Renal cortex interstitium (tissue), 11 donors: Measurements from ENCODE around the gene ZBTB48. TPM values are rescaled to one million over a fixed set of nuclear protein-coding genes. Genes with fewer than 3 reads are reported as not detected.
"Not testable (repeated sequence)": the region's sequence is repeated elsewhere in the genome, so short reads cannot be mapped to it uniquely, and the experiment has no call there.

ENCODE experiments used
- DNase-seq, 11 donors: peaks; one replicate each; pipeline ENCODE4 v3.0.0-alpha.2; 2013; ENCODE audit warnings: low read depth in 9 of 11, low spot score in 4 of 11; ENCODE audit errors: extremely low read depth in 1 of 11
- polyA plus RNA-seq, 3 donors: library from polyadenylated mRNA; unstranded; fragments of 120-200 nt; gene quantifications; one replicate each; pipeline ENCODE4 v1.2.1, GENCODE V29; 2013; ENCODE audit not compliant: insufficient read length in 3 of 3

The ZBTB48 gene
- polyA plus RNA-seq, 3 donors, result 26.0 to 40.0 (median 34.0) TPM

DNA sequence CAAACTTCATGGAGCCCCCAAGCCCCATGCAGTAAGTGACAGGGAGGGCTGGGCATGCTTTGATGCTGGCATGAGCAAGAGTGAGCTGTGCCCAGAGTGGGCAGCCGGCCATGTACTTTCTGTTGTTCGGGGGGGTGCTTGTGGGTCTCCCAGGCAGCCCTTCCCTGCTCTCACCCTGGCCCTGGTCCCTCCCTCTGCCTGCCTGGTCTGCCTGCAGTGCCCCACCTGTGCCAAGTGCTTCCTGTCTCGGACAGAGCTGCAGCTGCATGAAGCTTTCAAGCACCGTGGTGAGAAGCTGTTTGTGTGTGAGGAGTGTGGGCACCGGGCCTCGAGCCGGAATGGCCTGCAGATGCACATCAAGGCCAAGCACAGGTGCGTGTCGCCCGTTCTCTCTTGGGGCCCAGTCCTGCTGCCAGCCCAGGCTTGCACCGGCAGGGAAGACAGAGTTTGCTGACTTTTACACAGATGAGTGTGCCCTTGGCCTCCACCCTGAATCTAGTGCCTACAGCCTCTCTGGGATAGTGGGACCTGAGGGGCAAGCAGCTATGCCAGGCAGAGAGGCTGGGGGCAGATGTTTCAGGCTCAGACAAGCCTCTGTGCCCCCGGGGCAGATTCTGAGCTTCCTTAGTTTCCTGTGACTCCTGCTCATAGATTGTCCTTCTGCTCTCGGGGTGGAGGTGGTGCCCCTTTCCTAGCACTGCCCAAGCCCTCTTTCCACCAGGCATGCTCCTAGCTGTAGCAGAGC, 7.6 kb downstream of the ZBTB48 start:
- no peak for DNase-seq

DNA sequence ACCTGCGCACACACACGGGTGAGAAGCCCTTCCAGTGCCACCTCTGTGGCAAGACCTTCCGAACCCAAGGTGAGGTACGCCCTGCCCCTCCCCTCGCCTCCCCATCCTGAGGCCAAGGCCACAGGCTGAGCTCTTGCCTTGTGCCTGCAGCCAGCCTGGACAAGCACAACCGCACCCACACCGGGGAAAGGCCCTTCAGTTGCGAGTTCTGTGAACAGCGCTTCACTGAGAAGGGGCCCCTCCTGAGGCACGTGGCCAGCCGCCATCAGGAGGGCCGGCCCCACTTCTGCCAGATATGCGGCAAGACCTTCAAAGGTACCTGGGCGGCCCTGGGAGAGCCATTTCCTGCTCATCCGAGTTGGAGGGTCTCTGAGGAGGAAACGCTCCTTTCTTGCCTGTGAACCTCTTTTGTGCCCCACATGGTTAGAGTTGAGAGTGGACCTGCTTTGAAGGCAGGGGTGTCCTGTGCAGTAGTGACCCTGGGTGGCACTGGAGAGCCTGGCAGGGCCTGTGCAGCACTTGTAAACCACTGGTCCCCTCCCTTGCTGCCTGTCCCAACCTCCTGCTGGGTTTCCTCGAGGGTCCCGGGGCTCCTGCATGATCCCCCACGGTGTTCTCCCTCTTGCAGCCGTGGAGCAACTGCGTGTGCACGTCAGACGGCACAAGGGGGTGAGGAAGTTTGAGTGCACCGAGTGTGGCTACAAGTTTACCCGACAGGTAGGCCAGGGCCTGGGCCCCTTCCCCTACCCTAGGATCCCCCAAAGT, 8.5 kb downstream of the ZBTB48 start:
- DNase-seq, result no peak

DNA sequence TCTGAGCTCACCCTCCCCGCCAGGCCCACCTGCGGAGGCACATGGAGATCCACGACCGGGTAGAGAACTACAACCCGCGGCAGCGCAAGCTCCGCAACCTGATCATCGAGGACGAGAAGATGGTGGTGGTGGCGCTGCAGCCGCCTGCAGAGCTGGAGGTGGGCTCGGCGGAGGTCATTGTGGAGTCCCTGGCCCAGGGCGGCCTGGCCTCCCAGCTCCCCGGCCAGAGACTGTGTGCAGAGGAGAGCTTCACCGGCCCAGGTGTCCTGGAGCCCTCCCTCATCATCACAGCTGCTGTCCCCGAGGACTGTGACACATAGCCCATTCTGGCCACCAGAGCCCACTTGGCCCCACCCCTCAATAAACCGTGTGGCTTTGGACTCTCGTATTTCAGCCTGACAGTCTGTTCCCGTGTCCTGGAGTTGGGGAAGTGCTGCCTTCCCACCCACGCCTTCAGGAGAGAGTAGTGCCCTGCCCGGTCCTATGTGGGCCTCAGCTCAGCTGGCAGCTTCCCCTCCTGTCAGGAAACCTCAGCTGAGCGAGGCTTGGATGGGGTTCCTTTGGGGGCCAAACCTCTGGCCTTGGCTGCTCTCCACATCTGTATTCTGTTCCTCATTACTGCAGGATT, 9.2 kb downstream of the ZBTB48 start:
- no peak for DNase-seq

DNA sequence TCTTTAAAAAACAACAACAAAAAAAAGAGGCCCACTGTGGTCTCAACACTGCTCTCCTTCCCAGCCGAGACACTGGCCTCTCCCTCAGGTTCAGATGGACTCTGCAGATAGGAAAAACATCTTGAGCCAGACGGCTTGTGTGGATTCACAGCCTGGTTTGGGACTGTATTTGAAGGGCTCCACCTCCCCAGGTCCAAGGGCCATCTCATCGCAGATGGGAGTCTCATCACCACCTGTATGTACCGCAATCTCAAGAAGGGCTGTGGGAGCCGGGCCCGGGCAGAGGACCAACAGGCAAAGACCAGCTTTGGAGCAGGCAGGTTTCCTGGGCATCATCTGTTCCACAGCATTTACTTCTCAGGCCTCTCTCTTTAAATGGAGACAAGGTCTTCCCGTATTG, 10.3 kb downstream of the ZBTB48 start:
- no peak for DNase-seq

DNA sequence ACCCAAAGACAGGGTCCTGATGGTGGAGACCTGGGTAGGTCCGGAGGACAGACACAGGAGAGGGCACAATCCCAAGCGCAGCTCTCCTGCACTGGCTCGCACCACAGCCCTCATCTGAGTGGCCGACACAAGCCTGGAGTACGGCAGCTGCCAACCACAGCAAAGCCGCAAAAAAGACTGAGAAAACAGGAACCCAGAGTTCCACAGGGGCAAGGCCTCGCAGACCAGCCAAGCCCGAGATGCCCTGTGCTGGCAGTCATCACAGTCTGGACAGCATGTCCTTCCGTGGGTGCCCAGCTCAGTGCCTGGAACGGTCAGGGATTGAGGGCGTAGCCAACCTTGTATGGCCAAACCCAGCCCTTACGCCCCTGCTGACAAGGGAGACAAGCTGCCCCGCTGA, 11.4 kb downstream of the ZBTB48 start:
- no peak for DNase-seq

DNA sequence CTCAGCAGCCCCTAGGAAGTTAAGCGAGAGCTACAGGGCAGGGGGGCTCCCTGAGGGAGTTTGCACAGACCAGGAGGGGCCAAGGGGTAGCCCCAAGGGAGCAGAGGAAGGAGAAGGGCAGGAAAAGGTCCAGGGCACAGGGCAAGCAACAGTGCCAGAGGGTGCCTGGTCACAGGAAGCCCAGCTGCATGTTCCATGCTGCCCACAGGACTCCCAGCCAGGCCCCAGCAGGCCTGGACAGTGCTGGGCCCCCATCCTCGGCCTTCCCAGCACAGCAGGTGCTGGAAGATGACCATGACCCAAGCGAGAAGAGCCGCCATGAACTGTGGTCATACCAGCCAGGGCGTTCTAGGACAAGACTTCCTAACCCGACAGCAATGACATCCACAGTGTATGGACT, 11.8 kb downstream of the ZBTB48 start:
- no peak for DNase-seq

DNA sequence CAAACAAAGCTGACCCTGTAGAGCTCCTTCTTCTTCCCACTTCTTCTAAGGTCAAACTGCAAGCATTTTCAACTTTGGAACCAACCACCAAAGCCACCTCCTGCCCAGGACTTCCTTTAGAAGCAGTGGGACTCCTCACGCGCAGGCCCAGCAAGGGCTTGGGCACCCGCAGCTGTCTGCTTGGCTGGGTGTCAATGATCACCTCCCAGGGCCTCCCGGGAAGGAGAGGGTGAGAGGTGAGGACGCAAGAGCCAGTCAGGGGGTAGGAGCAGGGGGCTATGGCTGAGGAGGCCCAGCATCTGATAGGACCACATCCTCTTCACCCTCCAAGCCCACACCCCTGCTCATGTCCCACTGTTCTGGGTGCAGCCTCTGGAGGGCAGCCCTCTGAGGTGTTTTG, 12.6 kb downstream of the ZBTB48 start:
- no peak for DNase-seq

DNA sequence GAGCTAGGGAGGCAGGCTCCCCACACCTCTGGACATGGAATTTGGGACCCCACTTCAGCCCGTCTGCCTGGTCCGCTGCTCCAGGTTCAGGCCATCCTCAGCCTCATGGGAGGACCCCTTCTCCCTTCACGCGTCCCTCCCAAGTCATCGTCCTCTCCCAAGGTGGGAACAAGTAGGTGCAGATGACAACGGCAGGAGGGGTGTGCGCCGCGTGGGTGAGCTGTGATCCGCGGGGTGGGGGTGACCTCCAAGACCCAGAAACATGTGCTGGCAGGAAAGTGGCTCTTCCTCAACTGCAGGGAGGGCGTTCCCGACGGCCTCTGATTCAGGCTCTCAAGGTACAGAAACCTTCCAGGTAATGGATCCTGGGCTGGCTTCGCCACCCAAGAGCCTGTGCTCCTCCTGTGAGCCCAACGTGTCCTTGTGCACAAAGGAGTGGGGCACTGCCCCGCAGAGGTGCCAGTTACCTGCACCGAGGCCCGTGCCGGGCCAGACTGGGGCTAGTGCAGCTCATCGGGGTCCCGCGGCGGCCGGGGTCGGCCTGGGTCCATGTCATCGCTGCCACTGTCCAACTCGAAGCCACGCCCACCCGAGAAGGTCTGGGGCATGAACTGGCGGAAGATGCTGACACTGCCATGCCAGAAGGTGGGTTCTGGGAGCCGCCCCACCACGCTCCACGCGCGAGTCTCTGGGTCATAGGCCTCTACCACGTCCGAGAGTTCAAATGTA, 13.2 kb downstream of the ZBTB48 start:
- DNase-seq, result no peak

DNA sequence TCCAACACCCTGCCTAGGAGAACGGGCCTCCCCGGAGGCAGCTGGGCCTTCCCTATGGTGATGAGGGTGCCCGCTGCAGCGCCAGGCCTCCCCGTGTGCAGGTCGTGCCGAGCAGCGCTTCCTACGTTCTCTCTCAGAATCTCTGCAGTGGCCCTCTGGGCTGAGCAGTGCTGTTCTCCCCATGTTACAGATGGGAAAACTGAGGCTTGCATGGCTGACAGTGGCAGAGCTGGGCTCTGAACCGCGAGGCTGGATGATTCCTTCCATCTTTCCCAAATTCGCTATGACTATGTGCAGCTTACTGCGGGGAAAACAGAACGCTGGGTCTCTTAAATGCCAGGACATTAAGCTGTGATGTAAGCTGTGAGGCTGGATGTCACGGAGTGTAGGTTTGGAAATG, 14.0 kb downstream of the ZBTB48 start:
- no peak for DNase-seq

DNA sequence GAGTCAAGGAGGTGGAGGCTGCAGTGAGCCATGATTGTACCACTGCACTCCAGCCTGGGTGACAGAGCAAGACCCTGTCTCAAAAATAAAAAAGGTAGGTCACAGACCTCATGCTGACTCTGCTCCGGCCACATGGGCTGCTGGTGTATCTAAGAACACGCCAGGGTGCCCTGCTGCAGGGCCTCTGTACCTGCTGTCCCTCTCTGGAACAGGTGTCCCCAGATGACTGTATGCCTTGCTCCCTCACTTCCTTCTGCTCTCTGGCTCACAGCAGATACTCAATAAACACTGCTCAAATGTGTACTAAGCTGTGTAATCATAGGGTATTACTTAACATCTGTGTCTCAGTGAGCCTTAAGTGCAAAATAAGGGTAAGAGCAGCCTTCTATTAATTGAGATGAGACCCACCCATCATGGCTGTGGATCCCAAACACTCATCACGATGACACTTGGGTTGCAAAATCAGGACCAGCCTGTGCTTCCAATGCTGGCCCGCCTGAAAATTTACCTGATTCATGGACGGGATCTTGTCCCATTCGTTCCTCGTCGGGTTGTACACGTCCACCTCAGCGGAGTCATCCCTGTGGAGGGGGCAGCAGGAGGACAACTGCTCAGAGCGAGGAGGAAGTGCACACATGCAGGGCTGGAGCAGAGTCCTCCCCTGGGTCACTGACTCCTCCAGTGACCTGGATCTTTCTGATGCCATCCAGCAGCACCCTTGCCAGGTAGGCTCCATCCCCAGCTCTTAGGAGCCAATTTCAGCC, 15.4 kb downstream of the ZBTB48 start:
- DNase-seq, result no peak

DNA sequence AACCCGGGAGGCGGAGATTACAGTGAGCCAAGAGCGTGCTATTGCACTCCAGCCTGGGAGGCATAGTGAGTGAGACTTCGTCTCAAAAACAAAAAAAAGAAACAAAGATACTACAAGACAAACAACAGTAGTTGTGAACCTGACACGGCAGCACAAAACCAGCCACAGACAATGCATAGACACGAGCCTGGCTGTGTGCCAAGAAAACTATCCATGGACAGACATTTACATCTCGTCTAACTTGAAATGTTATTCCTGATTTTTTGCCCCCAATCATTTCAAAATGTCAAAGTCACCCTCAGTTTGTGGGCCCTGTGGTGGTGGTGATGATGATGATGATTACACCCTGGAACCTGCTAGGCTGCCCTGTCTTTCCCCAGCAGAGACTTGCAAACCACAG, 16.6 kb downstream of the ZBTB48 start:
- DNase-seq, result no peak

DNA sequence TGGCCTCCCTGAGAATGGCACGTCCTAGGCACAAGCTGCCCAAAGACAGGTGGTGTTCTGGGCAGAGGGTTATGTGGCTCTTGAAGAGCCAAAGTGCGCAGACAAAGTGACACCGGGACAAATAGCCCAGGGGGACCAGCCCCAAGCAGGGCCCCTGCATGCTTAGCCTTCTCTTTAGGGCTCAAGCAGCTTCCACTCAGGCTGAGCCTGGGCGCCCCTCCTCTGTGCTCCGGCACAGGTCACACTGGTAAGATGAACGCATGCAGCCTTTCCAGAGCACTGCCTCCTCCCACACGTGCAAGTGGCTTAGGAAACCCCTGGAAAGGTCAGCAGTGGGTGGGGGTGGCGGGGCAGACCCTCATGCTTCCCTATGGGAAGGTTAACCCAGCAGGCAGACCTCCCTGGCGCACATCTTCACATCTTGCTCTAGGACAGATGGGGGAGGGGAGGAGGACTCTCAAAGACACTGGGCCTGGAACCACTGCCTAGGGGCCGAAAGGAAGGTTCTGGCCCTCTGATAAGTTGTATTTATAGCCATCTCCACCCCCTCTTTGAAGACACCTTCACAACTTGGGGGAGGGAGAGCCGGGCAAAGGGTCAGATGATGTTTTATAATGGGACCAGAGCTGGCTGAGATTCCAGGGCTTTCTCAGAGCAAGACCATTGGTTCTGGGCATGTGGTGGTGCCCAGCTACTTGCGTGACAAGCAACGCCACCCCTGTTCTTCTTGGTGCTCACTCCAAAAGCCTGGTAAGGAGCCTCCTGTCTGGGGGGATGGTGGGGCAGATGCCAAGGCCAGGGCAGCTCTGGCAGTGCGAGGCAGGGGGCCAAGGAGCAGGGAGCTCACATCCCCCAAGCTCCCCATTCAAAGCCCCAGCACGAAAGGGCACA, 17.3 kb downstream of the ZBTB48 start:
- no peak for DNase-seq

DNA sequence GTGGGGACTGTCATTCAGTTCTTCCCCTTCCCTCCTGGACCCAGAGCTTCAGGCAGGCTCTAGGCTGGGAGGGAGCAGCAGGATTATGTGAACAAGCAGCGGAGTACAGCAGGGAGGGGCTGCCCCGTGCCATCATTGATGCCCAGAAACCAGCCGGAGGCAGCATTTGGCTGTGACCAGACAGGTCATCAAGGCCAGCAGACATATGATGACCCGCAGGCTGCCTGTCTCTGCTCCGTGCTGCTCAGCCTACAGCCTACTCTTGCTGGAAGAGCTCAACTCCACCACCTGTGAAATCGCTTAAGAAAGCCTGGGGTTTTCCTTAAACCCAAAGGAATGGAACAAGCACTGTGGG, 18.0 kb downstream of the ZBTB48 start:
- no peak for DNase-seq

DNA sequence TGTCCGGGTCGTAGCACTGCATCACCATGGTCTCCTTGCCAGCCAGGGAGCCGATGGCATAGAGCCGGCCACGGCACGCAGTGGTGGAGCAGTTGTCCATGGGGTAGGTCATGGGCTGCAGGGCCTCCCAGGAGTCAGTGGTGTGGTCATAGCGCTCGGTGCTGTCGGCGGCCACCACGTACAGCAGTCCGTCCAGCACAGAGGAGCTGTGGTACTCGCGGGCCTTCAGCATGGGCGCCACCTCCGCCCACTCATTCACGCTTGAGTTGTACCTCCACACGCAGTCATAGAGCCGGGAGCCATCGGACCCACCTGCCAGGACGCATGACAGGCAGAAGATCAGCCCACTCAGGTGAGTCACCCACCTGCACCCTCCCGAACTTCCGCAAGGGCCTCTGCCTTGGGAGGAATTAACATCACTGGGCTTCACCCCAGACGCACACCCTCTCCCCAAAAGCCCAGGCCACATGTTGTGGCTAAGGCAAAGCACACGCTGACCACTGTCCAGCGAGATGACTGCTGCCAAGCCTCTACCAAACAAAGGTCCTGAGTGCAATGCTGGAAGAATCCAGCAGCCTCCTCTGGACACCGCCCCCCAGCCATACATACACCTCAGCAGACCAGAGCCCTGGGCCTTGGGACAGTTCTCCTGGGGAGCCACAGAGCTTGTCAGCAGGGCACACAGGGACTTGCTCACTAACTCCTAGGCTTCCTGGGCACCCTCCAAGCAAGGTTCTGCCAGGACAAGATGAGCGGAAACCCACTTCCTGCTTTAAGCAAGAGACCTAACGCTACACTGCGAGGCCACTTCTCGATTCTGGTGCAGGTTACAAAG, 19.6 kb downstream of the ZBTB48 start:
- no peak for DNase-seq

DNA sequence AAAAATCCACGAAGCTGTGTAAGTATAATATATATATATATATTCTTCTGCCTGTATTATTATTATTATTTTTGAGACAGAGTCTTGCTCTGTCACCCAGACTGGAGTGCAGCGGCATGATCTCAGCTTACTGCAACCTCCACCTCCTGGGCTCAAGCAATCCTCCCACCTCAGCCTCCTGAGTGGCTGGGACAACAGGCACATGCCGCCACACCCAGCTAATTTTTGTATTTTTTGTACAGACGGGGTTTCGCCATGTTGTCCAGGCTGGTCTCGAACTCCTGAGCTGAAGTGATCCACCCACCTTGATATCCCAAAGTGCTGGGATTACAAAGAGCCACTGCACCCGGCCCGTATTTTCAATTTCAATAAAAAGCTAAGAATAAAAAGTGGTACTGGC, 20.2 kb downstream of the ZBTB48 start:
- DNase-seq, result not testable (repeated sequence)

DNA sequence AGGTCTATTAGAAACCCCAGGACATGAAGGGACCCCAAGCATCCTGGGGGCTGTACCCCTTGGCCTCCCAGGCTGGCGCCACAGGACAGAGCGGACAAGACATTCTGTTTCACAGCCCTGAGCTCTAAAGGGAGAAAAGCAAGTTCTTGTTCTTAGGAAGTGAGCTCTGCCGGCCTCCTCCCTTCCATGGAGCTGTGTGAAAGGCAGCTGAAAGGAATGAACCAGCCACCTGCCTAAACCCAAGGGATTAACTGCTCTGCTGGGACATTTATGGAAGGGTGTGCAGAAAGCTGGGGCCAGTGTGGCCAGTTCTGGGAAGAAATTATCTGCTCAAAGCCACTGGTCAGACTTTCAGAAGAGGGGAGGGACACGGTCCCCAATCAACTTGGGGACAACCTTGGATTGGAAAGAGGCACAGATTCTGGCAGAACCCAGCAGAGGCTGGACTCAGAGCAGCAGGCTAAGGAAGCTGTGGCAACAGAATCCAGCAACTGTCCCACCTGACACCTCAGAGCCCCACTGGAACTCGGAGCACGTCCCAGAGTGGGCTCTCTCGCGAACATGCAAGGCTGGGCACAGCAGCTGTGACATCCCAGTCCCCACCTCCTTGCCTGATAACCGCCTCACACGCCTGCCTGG, 20.7 kb downstream of the ZBTB48 start:
- no peak for DNase-seq
